Measurements from ENCODE around the gene CERCAM. TPM values are rescaled to one million over a fixed set of nuclear protein-coding genes. Genes with fewer than 3 reads are reported as not detected.

CERCAM gene
- total RNA-seq, 1 donor from 2014 or later: not detected

DNA sequence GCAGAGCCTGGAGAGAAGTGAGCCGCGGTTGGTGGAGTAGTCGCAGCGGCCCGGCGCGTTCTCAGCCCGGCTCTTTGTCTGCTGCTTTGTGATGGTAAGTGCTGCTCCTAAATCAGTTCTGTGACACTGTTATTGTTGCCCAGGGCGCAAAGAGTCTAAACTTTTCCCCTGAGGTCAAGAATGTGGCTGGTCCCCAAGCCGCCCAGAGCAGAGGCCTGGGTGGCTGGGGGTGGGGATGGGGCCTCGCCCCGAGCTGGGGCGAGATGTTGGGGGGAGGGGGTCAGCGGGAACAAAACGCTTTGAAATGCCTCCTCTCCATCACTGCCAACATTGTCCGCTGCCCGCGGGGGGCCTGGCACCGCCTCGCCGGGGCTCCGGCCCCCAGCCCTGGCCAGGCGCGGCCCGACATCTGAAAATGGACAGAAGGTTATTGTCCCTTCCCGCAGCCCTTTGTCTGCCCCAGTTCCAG is 11.7 kb upstream of the CERCAM start:
- H3K9me3 Mint-ChIP-seq: peaks cover 2% of the 10 kb centered on the region
- H3K9ac ChIP-seq: no peak overlapping the region
- no peaks in the 10 kb centered on the region for H3K79me2 ChIP-seq (ENCODE audit: low read depth)
- peak; percentile 72 for DNase-seq (ENCODE audit: low spot score)
- H3K27me3 ChIP-seq: peaks cover 100% of the 10 kb centered on the region
- no peak overlapping the region for H2AFZ ChIP-seq (replicated peaks)
- H3K36me3 Mint-ChIP-seq: no peaks in the 10 kb centered on the region
- peak overlapping the region; percentile 100 for H3K27ac Mint-ChIP-seq
- H3K4me2 ChIP-seq: peak overlapping the region; percentile 39
- H3K27me3 Mint-ChIP-seq (ENCODE audit: insufficient read depth, low read depth): peaks cover 19% of the 10 kb centered on the region
- peaks cover 30% of the 10 kb centered on the region for H3F3A ChIP-seq (ENCODE audit: low read depth)
- no peak overlapping the region for H3K4me3 ChIP-seq
- no peak overlapping the region for H3K27ac ChIP-seq
- H3K4me1 ChIP-seq: peaks cover 13% of the 10 kb centered on the region
- peak overlapping the region; percentile 78 for H3K4me3 Mint-ChIP-seq
- no peaks in the 10 kb centered on the region for H3K36me3 ChIP-seq
- TF ChIP-seq EZH2phosphoT487 (IDR thresholded peaks at IDR 0.05): no peak
- peak; percentile 87 for TF ChIP-seq EZH2 (IDR thresholded peaks at IDR 0.05)
- TF ChIP-seq, protein P1, sequence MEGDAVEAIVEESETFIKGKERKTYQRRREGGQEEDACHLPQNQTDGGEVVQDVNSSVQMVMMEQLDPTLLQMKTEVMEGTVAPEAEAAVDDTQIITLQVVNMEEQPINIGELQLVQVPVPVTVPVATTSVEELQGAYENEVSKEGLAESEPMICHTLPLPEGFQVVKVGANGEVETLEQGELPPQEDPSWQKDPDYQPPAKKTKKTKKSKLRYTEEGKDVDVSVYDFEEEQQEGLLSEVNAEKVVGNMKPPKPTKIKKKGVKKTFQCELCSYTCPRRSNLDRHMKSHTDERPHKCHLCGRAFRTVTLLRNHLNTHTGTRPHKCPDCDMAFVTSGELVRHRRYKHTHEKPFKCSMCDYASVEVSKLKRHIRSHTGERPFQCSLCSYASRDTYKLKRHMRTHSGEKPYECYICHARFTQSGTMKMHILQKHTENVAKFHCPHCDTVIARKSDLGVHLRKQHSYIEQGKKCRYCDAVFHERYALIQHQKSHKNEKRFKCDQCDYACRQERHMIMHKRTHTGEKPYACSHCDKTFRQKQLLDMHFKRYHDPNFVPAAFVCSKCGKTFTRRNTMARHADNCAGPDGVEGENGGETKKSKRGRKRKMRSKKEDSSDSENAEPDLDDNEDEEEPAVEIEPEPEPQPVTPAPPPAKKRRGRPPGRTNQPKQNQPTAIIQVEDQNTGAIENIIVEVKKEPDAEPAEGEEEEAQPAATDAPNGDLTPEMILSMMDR (IDR thresholded peaks at IDR 0.05): no peak
- no peaks in the 10 kb centered on the region for H3K9me3 ChIP-seq (ENCODE audit: low read depth)
- H3K4me1 Mint-ChIP-seq: peaks cover 66% of the 10 kb centered on the region
- peaks cover 76% of the 10 kb centered on the region for H4K20me1 ChIP-seq (ENCODE audit: low read depth)

DNA sequence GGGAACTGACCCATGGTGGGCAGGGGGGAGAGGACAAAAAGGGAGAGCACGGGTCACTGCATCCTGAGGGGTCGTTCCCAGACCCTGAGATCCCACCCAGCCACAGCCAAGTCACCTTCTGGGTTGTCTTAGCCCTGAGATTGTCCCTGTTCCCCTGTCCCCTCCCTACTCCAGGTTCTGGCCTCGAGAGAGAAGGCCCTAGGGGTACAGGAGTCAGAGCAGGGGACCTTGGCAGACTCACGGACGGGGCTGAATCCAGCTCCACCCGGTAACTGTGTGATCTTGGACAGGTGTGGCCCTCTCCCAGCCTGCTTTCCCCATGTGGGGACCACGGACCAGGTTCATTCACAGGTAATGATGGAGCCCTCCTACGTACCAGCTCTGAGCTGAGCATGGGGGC is 11.2 kb upstream of the CERCAM start:
- peak overlapping the region; percentile 39 for H3K4me2 ChIP-seq
- peaks cover 63% of the 10 kb centered on the region for H3K4me1 Mint-ChIP-seq
- no peaks in the 10 kb centered on the region for H3K36me3 Mint-ChIP-seq
- H3F3A ChIP-seq (ENCODE audit: low read depth): peaks cover 30% of the 10 kb centered on the region
- TF ChIP-seq, protein P1 (IDR thresholded peaks at IDR 0.05): no peak
- TF ChIP-seq EZH2phosphoT487 (IDR thresholded peaks at IDR 0.05): peak; percentile 65
- peak; percentile 69 for TF ChIP-seq EZH2 (IDR thresholded peaks at IDR 0.05)
- peaks cover 100% of the 10 kb centered on the region for H3K27me3 ChIP-seq
- H3K9me3 Mint-ChIP-seq: peaks cover 2% of the 10 kb centered on the region
- H3K36me3 ChIP-seq: no peaks in the 10 kb centered on the region
- H4K20me1 ChIP-seq (ENCODE audit: low read depth): peaks cover 74% of the 10 kb centered on the region
- H3K79me2 ChIP-seq (ENCODE audit: low read depth): no peaks in the 10 kb centered on the region
- H3K4me3 Mint-ChIP-seq: peak overlapping the region; percentile 15
- no peaks in the 10 kb centered on the region for H3K9me3 ChIP-seq (ENCODE audit: low read depth)
- peak overlapping the region; percentile 94 for H3K27ac Mint-ChIP-seq
- DNase-seq (ENCODE audit: low spot score): no peak
- H3K4me1 ChIP-seq: peaks cover 13% of the 10 kb centered on the region
- peaks cover 20% of the 10 kb centered on the region for H3K27me3 Mint-ChIP-seq (ENCODE audit: insufficient read depth, low read depth)
- H3K4me3 ChIP-seq: no peak overlapping the region
- H2AFZ ChIP-seq (replicated peaks): no peak overlapping the region
- no peak overlapping the region for H3K9ac ChIP-seq
- H3K27ac ChIP-seq: no peak overlapping the region

DNA sequence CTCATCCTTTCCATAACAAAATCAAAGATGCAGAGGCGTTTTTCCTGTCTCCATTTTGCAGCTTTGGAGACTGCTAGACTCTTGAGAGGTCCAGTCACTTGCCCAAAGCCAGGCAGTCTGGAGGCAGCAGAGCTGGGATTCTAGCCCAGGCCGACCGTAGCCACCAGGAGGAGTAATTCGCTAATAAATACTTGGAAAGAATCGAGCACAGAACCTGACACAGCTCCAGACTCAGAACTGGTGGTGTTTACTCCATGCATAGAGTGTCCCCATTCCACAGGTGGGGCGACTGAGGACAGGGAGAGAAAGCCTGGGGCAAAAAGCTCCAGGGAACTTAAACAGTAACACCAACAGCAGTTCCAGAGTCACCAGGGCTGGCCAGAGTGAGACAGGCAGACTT is 10.7 kb upstream of the CERCAM start:
- Histone ChIP-seq H3K36me3 (no peaks in the 10 kb centered on the region), H3F3A (ENCODE audit: low read depth) (peaks cover 30% of the 10 kb centered on the region), H3K4me2 (no peak overlapping the region), H3K79me2 (ENCODE audit: low read depth) (no peaks in the 10 kb centered on the region), H3K27me3 (peaks cover 100% of the 10 kb centered on the region), H3K4me3 (no peak overlapping the region), H3K9ac (no peak overlapping the region), H4K20me1 (ENCODE audit: low read depth) (peaks cover 68% of the 10 kb centered on the region), H3K27ac (no peak overlapping the region), H3K4me1 (peaks cover 13% of the 10 kb centered on the region), H2AFZ (replicated peaks) (no peak overlapping the region), H3K9me3 (ENCODE audit: low read depth) (no peaks in the 10 kb centered on the region)
- peaks cover 62% of the 10 kb centered on the region for H3K4me1 Mint-ChIP-seq
- TF ChIP-seq, protein P1 (IDR thresholded peaks at IDR 0.05): peak; percentile 38
- TF ChIP-seq EZH2phosphoT487 (IDR thresholded peaks at IDR 0.05): no peak
- H3K36me3 Mint-ChIP-seq: no peaks in the 10 kb centered on the region
- H3K27ac Mint-ChIP-seq: peak overlapping the region; percentile 94
- H3K9me3 Mint-ChIP-seq: peaks cover 2% of the 10 kb centered on the region
- peak; percentile 64 for DNase-seq (ENCODE audit: low spot score)
- peak overlapping the region; percentile 15 for H3K4me3 Mint-ChIP-seq
- H3K27me3 Mint-ChIP-seq (ENCODE audit: insufficient read depth, low read depth): peaks cover 26% of the 10 kb centered on the region
